LNCaP clone FGC (cell line): ENCODE measurements around the gene CFAP45.

ENCODE experiments used
- DNase-seq: peaks from one replicate; pipeline ENCODE4 v3.0.0-alpha.2; 2011; ENCODE audit warnings: low read depth
- H3K4me3 ChIP-seq: 2 replicates; pipeline ENCODE4 v1.5.1; 2011; ENCODE audit warnings: mild to moderate bottlenecking, low read depth, low read length, control low read depth
- CTCF ChIP-seq: IDR thresholded peaks from 2 replicates; pipeline ENCODE4 v1.5.1; 2012; ENCODE audit warnings: mild to moderate bottlenecking; ENCODE audit not compliant: control insufficient read depth, insufficient read depth; ENCODE audit errors: extremely low read depth

Gene CFAP45

DNA sequence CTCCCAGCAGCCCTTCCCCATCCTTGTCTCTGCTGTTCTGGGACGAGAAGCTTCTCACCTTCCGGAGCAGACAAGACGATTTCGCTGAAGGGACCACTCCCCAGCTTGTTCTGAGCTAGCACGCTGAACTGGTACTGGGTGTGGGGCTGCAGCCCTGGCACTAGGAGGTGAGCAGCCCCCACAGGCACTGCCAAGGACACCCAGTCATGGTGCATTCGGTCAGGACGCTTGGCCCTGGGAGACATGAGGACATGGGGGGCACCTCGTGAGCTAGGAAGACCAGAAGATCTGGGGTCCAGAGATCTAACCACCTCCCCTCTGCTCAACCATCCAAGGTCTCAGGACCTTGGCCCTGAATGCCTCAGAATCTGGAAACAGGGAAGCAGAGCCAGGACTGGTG is 30.7 kb upstream of the CFAP45 start:
- no peak for DNase-seq
- no peak for TF ChIP-seq CTCF
- no peak overlapping the region for H3K4me3 ChIP-seq

- no peak overlapping the region for H3K4me3 ChIP-seq
- no peak for DNase-seq
- no peak for TF ChIP-seq CTCF
Observed at GRCh38 chr1:159930216-159930615, 30.3 kb upstream of the CFAP45 start.

GRCh38 chr1:159929155-159930051 is 29.4 kb upstream of the CFAP45 start:
- no peak overlapping the region for H3K4me3 ChIP-seq
- DNase-seq: no peak
- TF ChIP-seq CTCF: no peak

GRCh38 chr1:159928491-159929050 is 28.6 kb upstream of the CFAP45 start:
- no peak for TF ChIP-seq CTCF
- no peak for DNase-seq
- H3K4me3 ChIP-seq: no peak overlapping the region

- no peak overlapping the region for H3K4me3 ChIP-seq
- no peak for DNase-seq
- TF ChIP-seq CTCF: no peak
Observed at GRCh38 chr1:159927849-159928431, 28.0 kb upstream of the CFAP45 start.

DNA sequence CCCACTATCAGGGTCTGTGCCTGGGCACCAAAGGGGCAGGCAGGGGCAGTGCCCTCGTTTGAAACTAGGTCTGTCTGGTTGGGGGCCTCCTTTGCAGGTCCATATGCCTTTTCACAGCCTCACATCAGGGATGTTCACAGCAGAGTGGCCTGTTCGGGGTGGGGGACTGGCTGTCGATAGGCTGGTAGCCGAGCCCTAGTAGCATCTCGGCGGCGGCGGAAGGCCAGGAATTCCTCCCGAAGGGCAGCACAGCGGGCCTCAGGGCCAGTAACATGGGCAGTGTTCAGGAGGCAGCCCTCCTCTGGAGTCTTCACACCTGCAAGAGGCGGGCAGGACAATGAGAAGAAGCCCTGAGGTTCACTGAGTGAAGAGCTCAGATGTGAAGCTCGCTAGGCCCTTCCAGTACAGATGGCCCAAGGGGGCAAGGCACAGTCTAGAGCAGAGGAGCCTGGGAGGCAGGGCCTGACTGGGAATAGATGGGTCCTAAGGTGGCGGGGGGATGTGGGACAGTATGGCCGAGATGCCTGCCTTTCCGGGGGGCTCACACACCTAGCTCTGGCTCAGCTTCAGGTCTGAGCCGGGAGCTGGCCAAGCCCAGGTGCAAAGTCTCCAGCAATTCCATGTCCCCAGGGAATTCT is 27.4 kb upstream of the CFAP45 start:
- no peak for DNase-seq
- TF ChIP-seq CTCF: no peak
- H3K4me3 ChIP-seq: no peak overlapping the region
